Epithelial cell of proximal tubule (primary cell): ENCODE measurements around the gene LENG9. TPM values are rescaled to one million over a fixed set of nuclear protein-coding genes. Genes with fewer than 3 reads are reported as not detected.
A peak's percentile ranks its signal among the peaks of the same experiment; 100 is the strongest.
"Not testable (repeated sequence)": the region's sequence is repeated elsewhere in the genome, so short reads cannot be mapped to it uniquely, and the experiment has no call there.

Experiments used
- DNase-seq: peaks from one replicate; pipeline ENCODE4 v3.0.0-alpha.2; 2011; ENCODE audit warnings: low read depth
- H3K4me3 ChIP-seq: 2 replicates; pipeline ENCODE4 v1.5.1; 2011; ENCODE audit warnings: low read depth, mild to moderate bottlenecking, low read length
- CTCF ChIP-seq: conservative IDR thresholded peaks from 2 replicates; pipeline ENCODE4 v1.5.1; 2012; ENCODE audit warnings: low read depth, mild to moderate bottlenecking, low read length
- total RNA-seq: library from RNA; depleted of rRNA; stranded (reverse); fragments of >200 nt; gene quantifications from 2 replicates; pipeline ENCODE4 v1.2.3, GENCODE V29; 2015

LENG9 gene
- total RNA-seq, 1 donor from 2014 or later, result 4.1 TPM

DNA sequence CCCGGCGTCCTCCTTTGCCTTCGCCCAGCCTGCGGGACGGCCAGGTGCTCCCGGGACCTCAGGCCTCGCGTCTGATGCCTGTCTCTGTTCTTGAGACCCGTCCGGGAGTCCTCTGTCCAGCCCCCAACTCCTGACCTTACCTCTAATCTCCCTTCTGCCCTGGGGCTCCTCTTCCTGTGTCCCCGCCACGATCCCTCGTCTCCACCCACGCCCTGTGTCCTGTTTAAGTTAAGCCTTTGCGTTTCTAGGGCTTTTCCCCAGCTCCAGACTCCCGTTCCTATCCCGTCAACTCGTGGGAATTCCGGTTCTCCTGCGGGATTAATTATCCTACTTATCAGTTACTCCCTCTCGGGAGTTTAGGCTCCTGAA is 13.9 kb downstream of the LENG9 start:
- DNase-seq, result no peak

DNA sequence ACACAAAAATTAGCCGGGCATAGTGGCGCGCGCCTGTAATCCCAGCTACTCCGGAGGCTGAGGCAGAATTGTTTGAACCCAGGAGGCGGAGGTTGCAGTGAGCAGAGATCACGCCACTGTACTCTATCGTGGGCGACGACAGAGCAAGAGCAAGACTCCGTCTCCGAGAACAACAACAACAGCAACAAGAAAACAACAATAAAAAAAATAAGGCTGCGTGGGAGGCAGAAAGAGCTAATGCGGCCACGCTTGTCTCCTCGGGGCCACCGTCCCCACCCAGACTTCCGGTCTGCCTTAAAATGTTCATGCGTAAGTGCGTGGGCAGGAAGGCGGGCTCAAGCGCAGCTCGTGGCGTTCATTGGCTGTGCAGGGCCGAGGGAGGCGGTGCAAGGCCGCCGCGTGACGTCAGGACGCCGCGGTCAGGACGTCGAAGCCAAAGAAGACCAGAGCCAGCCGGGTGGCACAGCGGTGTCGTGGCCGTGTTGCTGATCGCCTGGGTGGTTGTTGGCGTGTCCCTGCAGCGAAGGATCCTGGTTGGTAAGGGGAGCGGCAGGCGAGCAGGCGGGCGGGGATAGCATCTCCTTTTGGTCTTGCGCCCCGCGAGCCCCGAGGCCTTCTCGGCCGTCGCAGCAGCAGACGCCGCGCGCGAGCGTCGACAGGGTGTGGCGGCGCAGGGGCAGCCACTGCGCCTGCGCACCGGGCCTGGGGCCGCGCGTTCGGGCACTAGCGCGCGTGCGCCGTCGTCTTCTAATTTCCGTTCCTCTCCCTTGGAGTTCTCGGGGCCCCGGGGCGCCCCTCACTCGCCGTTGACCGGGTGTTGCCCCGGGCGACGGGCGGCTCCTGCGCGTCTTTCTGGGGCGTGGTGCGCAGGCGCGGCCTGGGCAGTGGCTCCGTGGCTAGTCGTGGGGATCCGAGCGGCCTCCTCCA is 14.5 kb downstream of the LENG9 start, which contains the start of gene LENG8:
Gene LENG8 (plus strand): TSS at position 426 of the 927 bp plus-strand sequence. CDS start 2,146 bp downstream, outside the sequence.
- no peak for TF ChIP-seq CTCF

More for the DNA sequence above, 13.9 kb downstream of the LENG9 start:
- H3K4me3 ChIP-seq, result peak overlapping the region; percentile 80
- no peak for TF ChIP-seq CTCF

DNA sequence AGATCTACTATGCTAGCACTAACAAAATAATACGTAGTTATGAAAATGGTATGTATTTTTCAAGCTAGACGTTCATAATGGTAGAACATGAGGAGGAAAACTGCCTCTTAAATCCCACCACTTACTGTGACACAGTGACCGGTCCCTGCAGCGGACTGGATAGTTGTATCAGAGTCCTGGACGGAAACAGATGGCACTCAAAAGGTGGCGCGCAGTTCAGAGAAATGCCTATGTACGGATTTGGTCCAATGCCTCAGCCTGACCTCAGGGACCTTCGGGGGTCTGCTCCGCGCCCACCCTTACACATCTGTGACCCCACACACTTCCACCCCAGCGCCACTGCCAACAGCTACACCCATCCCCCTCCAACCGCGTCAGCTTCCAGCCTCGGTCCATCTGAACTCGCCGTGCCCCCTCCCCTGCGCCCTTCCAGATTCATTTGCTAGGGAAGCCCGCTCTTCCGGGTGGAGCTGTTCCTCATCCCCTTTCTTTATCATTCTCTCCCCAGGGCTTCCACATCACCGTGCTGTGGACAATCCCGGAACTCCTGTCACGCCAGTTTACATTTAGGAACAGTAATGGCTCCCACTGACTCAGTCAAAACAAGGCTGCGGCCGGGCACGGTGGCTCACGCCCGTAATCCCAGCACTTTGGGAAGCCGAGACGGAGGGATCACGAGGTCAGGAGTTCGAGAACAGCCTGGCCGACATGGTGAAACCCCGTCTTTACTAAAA is 15.4 kb downstream of the LENG9 start:
- TF ChIP-seq CTCF, result no peak
- peak overlapping the region; percentile 80 for H3K4me3 ChIP-seq
- DNase-seq, result no peak

More for the DNA sequence above, 14.5 kb downstream of the LENG9 start, which contains the start of gene LENG8:
- DNase-seq, result peak; percentile 80
- peak within 1 kb of the TSS; percentile 80 for H3K4me3 ChIP-seq

GRCh38 chr19:54446349-54446748 is 17.2 kb downstream of the LENG9 start:
- DNase-seq, H3K4me3 ChIP-seq: not testable (repeated sequence)
- TF ChIP-seq CTCF, result peak; percentile 6

DNA sequence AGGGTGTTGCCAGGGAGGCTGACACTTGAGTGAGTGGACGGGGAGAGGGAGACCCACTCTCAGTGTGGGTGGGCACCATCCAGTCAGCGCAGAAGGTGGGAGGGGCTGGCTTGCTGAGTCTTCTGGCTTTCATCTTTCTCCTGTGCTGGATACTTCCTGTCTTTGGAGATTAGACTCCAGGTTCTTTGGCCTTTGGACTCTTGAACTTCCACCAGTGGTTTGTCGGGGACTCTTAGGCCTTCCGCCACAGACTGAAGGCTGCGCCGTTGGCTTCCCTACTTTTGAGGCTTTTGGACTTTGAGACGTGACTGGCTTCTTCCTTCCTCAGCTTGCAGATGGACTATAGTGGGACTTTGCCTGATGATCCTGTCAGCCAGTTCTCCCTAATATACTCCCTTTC is 18.8 kb downstream of the LENG9 start:
- no peak overlapping the region for H3K4me3 ChIP-seq
- DNase-seq, result no peak
- no peak for TF ChIP-seq CTCF

GRCh38 chr19:54440641-54441040 is 22.9 kb downstream of the LENG9 start:
- no peak for DNase-seq
- TF ChIP-seq CTCF, result no peak
- no peak overlapping the region for H3K4me3 ChIP-seq
